ENCODE measurements around the gene FBXL17. TPM values are rescaled to one million over a fixed set of nuclear protein-coding genes. Genes with fewer than 3 reads are reported as not detected.

FBXL17 gene
- total RNA-seq, 1 donor from 2014 or later = 26.9 TPM

DNA sequence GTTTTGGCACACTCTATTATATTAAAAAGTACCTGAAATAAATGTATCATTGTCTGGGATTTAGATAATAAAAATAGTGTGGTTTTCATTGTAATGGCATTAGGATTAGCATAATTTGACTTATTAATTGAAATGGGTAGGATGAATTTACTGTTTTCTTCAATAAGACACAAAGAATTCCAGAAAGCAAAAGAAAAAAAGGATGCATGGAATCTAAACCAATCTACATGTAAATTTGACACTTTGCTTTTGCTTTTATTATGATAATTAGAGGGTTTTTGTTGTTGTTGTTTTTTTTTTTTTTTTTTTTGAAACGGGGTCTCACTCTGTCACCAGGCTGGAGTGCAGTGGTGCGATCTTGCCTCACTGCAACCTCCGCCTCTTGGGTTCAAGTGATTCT lies 406.3 kb downstream of the FBXL17 start:
- TF ChIP-seq, protein P1, sequence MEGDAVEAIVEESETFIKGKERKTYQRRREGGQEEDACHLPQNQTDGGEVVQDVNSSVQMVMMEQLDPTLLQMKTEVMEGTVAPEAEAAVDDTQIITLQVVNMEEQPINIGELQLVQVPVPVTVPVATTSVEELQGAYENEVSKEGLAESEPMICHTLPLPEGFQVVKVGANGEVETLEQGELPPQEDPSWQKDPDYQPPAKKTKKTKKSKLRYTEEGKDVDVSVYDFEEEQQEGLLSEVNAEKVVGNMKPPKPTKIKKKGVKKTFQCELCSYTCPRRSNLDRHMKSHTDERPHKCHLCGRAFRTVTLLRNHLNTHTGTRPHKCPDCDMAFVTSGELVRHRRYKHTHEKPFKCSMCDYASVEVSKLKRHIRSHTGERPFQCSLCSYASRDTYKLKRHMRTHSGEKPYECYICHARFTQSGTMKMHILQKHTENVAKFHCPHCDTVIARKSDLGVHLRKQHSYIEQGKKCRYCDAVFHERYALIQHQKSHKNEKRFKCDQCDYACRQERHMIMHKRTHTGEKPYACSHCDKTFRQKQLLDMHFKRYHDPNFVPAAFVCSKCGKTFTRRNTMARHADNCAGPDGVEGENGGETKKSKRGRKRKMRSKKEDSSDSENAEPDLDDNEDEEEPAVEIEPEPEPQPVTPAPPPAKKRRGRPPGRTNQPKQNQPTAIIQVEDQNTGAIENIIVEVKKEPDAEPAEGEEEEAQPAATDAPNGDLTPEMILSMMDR (IDR thresholded peaks at IDR 0.05) = no peak
- CTCF ChIA-PET = no interaction called here
- no peak overlapping the region for H3K4me3 Mint-ChIP-seq

DNA sequence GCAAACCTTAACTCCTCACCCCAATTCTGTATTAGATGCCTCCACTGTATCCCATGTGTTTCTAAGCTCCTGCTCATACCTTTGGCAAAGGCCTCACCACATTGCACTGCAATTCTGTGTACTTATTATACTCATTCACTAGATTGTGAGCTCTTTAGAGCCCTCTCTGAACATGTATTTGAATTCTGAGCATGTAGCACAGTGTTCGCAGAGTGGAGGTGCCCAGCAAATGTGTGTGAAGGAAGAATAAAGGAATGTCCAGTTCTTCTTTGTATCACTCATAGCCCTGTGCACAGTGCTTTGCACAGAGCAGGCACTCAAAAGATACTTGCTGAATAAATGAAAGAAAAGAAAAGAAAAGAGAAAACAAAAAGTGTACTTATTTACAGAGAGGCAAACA lies 410.1 kb downstream of the FBXL17 start:
- Mint-ChIP-seq H3K9me3 (no peaks in the 10 kb centered on the region), H3K36me3 (ENCODE audit: low read depth) (no peaks in the 10 kb centered on the region), H3K4me3 (no peak overlapping the region), H3K4me1 (no peaks in the 10 kb centered on the region), H3K27me3 (no peaks in the 10 kb centered on the region), H3K27ac (no peak overlapping the region)
- TF ChIP-seq, protein P1 (IDR thresholded peaks at IDR 0.05) = no peak
- POLR2A ChIA-PET = no interaction called here
- ATAC-seq (ENCODE audit: low read depth) (no peak), DNase-seq (no peak)
- CTCF ChIA-PET = no interaction called here
- intact Hi-C loops (cut with micrococcal nuclease) = no loop called here

More for the DNA sequence above, 406.3 kb downstream of the FBXL17 start:
- DNase-seq (no peak), ATAC-seq (ENCODE audit: low read depth) (no peak)
- Mint-ChIP-seq H3K36me3 (ENCODE audit: low read depth) (no peaks in the 10 kb centered on the region), H3K27ac (no peak overlapping the region), H3K4me1 (no peaks in the 10 kb centered on the region), H3K27me3 (no peaks in the 10 kb centered on the region), H3K9me3 (no peaks in the 10 kb centered on the region)
- POLR2A ChIA-PET = no interaction called here
- intact Hi-C loops (cut with micrococcal nuclease) = no loop called here

- H3K27ac Mint-ChIP-seq = no peak overlapping the region
- TF ChIP-seq, protein P1 (IDR thresholded peaks at IDR 0.05) = no peak
Measured at GRCh38 chr5:107969847-107970246, 412.1 kb downstream of the FBXL17 start.

DNA sequence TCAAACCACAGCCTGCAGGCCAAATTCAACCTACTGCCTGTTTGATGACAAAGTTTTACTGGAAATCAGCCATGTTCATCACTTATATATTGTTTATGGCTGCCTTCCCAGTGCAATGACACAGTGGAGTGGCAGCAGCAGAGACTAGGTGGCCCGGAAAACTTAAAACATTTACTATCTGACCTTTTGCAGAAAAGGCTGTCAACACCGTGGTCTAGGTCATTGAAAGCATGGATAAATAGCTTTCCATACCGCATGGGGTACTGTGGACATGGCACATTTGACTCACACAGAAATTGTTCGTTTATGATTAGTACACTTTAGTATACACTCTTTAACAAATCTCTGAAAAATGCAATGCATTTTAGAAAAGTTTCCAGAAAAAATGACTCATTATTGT lies 412.9 kb downstream of the FBXL17 start:
- ChIA-PET CTCF (no interaction called here), POLR2A (no interaction called here)
- H3K4me3 Mint-ChIP-seq = no peak overlapping the region
- H3K27me3 Mint-ChIP-seq = no peaks in the 10 kb centered on the region
- DNase-seq (no peak), ATAC-seq (ENCODE audit: low read depth) (no peak)
- no peaks in the 10 kb centered on the region for H3K9me3 Mint-ChIP-seq
- intact Hi-C loops (cut with micrococcal nuclease) = no loop called here
- TF ChIP-seq, protein P1 (IDR thresholded peaks at IDR 0.05) = no peak
- no peak overlapping the region for H3K27ac Mint-ChIP-seq
- no peaks in the 10 kb centered on the region for H3K4me1 Mint-ChIP-seq
- no peaks in the 10 kb centered on the region for H3K36me3 Mint-ChIP-seq (ENCODE audit: low read depth)

More at GRCh38 chr5:107969847-107970246, 412.1 kb downstream of the FBXL17 start:
- Mint-ChIP-seq H3K9me3 (no peaks in the 10 kb centered on the region), H3K27me3 (no peaks in the 10 kb centered on the region), H3K4me1 (no peaks in the 10 kb centered on the region), H3K36me3 (ENCODE audit: low read depth) (no peaks in the 10 kb centered on the region), H3K4me3 (no peak overlapping the region)
- no peak for DNase-seq
- ChIA-PET POLR2A (no interaction called here), CTCF (no interaction called here)
- intact Hi-C loops (cut with micrococcal nuclease) = no loop called here
- no peak for ATAC-seq (ENCODE audit: low read depth)

DNA sequence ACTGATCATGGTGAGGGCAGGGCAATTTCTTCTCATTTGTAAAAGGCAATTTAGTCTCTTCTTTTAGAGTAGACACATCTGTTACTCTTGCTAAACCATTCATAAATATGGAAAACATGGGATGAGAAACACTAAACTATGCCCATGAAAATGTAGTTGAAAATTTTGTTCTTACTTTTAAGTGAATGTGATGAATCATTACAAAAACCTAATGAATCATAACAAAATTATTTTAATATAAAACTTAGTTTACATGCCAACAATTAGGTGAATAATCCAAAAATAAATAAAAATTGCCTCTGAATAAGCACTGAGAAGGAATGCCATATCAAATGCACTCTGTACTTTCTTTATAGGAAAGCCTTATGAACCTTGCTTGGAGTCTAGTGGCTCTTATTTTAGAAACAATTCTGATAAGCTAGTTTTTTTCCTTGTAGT lies 413.5 kb downstream of the FBXL17 start:
- no peaks in the 10 kb centered on the region for H3K9me3 Mint-ChIP-seq
- ATAC-seq (ENCODE audit: low read depth) (no peak), DNase-seq (no peak)
- H3K27ac Mint-ChIP-seq = no peak overlapping the region
- H3K4me3 Mint-ChIP-seq = no peak overlapping the region
- intact Hi-C loops (cut with micrococcal nuclease) = no loop called here
- H3K4me1 Mint-ChIP-seq = no peaks in the 10 kb centered on the region
- ChIA-PET POLR2A (no interaction called here), CTCF (no interaction called here)
- H3K36me3 Mint-ChIP-seq (ENCODE audit: low read depth) = no peaks in the 10 kb centered on the region
- no peaks in the 10 kb centered on the region for H3K27me3 Mint-ChIP-seq
- TF ChIP-seq, protein P1 (IDR thresholded peaks at IDR 0.05) = no peak

Measured in activated B cell treated with CpG ODN at 0.5 μM for 24 hours (primary cell).